C4-2B (cell line): ENCODE measurements around the gene GLMP.

Experiments
- CTCF ChIP-seq: fragments of 450-650 bp; conservative IDR thresholded peaks from 2 replicates; pipeline ENCODE4 v1.5.1; 2017; ENCODE audit warnings: mild to moderate bottlenecking
- ZFX ChIP-seq: fragments of 450-650 bp; IDR thresholded peaks from 2 replicates; pipeline ENCODE4 v1.6.1; 2017

GRCh38 chr1:156283521-156283920, 12.0 kb downstream of the GLMP start:
- no peak for TF ChIP-seq CTCF
- no peak for TF ChIP-seq ZFX
